HepG2 (cell line): ENCODE measurements around the gene CD34. TPM values are rescaled to one million over a fixed set of nuclear protein-coding genes. Genes with fewer than 3 reads are reported as not detected.

Experiments
- ATAC-seq: fragments of 200-7000 bp; cut with Tn5 transposase; 3 replicates; pipeline ENCODE4 v1.9.1; 2020; ENCODE audit warnings: mild to moderate bottlenecking, moderate library complexity
- BruUV-seq: library from RNA; stranded (reverse); fragments of 400-500 nt; replicated peaks from 2 replicates; lab custom pipeline; 2021; lab: Mats Ljungman, UMichigan
- CTCF ChIA-PET: fragments of 300-600 bp; formaldehyde crosslinking; extraction: SDS; loops from one replicate; lab custom pipeline; 2021; ENCODE audit warnings: low total read pairs, inconsistent platforms, low intra/inter-chr PET ratio; lab: Yijun Ruan, JAX
- POLR2A ChIA-PET: fragments of 350-600 bp; sonication (Branson Sonifier 250); formaldehyde crosslinking; loops from one replicate; lab custom pipeline; 2020; ENCODE audit warnings: antibody characterized with exemption, inconsistent platforms; lab: Yijun Ruan, JAX
- DNase-seq: peaks from one replicate; pipeline ENCODE4 v3.0.0-alpha.2; 2015; ENCODE audit warnings: low spot score
- FAIRE-seq: peaks from 3 replicates; lab custom pipeline; 2011; peaks lifted over from hg19 to GRCh38; lab: Jason Lieb, UNC
- H2AFZ ChIP-seq: one replicate; pipeline ENCODE4 v1.6.1; 2011; ENCODE audit warnings: low read length, inconsistent platforms
- H3K27ac ChIP-seq: fragments of 300-600 bp; 3 replicates; pipeline ENCODE4 v1.8.0; 2011; ENCODE audit warnings: mixed run types, mild to moderate bottlenecking, mixed read lengths, low read length, inconsistent platforms; ENCODE audit not compliant: insufficient read depth; ENCODE audit errors: extremely low read length
- H3K27me3 ChIP-seq, 2 experiments: fragments of 200-600 bp in 1 of 2; 2 replicates in 1 of 2; 3 replicates in 1 of 2; pipeline versions ENCODE4 v1.6.0 to v1.8.0; 2011; ENCODE audit warnings: low read length in 2 of 2, mild to moderate bottlenecking in 2 of 2, moderate library complexity in 2 of 2, inconsistent platforms in 1 of 2; ENCODE audit not compliant: insufficient read depth in 2 of 2, control insufficient read depth in 1 of 2
- H3K36me3 ChIP-seq, 2 experiments: fragments of 200-600 bp in 1 of 2; replicated peaks in 1 of 2; 2 replicates in 1 of 2; 3 replicates in 1 of 2; pipeline versions ENCODE4 v1.5.1 to v1.8.0; 2011; ENCODE audit warnings: low read length in 2 of 2, inconsistent platforms in 1 of 2; ENCODE audit not compliant: insufficient read depth in 2 of 2, control insufficient read depth in 1 of 2
- H3K4me1 ChIP-seq: 2 replicates; pipeline ENCODE4 v1.5.1; 2012; ENCODE audit warnings: low read length, inconsistent platforms; ENCODE audit not compliant: insufficient read depth
- H3K4me2 ChIP-seq: 2 replicates; pipeline ENCODE4 v1.6.0; 2011; ENCODE audit warnings: low read depth, low read length, inconsistent platforms
- H3K4me3 ChIP-seq, 3 experiments: fragments of 200-600 bp in 1 of 3; sonication (generic), shearing (Covaris generic) in 1 of 3; replicated peaks in 1 of 3; 2 replicates each; pipeline ENCODE4 v1.5.1; 2011 to 2016; ENCODE audit warnings: low read length in 3 of 3, inconsistent platforms in 2 of 3, low read depth in 2 of 3, mild to moderate bottlenecking in 2 of 3, control low read depth in 1 of 3, mixed read lengths in 1 of 3; ENCODE audit not compliant: insufficient read depth in 1 of 3
- H3K79me2 ChIP-seq: one replicate; pipeline ENCODE4 v1.6.1; 2011; ENCODE audit warnings: low read length, inconsistent platforms; ENCODE audit not compliant: insufficient read depth
- H3K9ac ChIP-seq: 2 replicates; pipeline ENCODE4 v1.6.0; 2011; ENCODE audit warnings: mild to moderate bottlenecking, low read depth, low read length, inconsistent platforms; ENCODE audit not compliant: insufficient read depth
- H3K9me3 ChIP-seq: 2 replicates; pipeline ENCODE4 v1.5.1; 2012; ENCODE audit warnings: mild to moderate bottlenecking, low read length
- H4K20me1 ChIP-seq: 2 replicates; pipeline ENCODE4 v1.6.0; 2011; ENCODE audit warnings: inconsistent platforms, mild to moderate bottlenecking, low read length, moderate library complexity; ENCODE audit not compliant: insufficient read depth
- HNRNPK ChIP-seq: fragments of 200-400 bp; formaldehyde crosslinking; IDR thresholded peaks from 2 replicates; pipeline ENCODE4 v1.6.1; 2018; ENCODE audit warnings: low read length, low read depth, moderate library complexity, mild to moderate bottlenecking; ENCODE audit not compliant: poor library complexity, severe bottlenecking
- PHB2 ChIP-seq: fragments of 450-650 bp; IDR thresholded peaks from 2 replicates; pipeline ENCODE4 v1.6.1; 2018; ENCODE audit not compliant: partially characterized antibody
- SP4 ChIP-seq: sonication (generic); formaldehyde crosslinking; IDR thresholded peaks from 2 replicates; pipeline ENCODE4 v1.8.1; 2023; ENCODE audit warnings: mild to moderate bottlenecking, missing genetic modification reagents
- WGBS: methylation state at CpG from one replicate; pipeline ENCODE4 v1.1.6; 2017; ENCODE audit warnings: low lambda C conversion rate; 5-methylcytosine and 5-hydroxymethylcytosine counted together
- in situ Hi-C: cut with HindIII; loops from 2 replicates; pipeline ENCODE4 v1.10.0; 2017; ENCODE audit warnings: low pct_unique_long_range_greater_than_20kb; ENCODE audit not compliant: extremely low pct_ligation_motif_present
- intact Hi-C: fragments of 100-400 bp; cut with micrococcal nuclease; formaldehyde crosslinking; loops from one replicate; pipeline ENCODE4 v1.10.0; 2022; ENCODE audit not compliant: unreplicated experiment
- polyA plus RNA-seq, 8 experiments: library from polyadenylated mRNA; depleted of rRNA in 3 of 8; stranded (reverse) in 7 of 8; unstranded in 1 of 8; fragments of >200 nt; fragmentation: Illumina TruSeq in 4 of 8; extraction: Trizol in 4 of 8; gene quantifications; 2 replicates each; pipeline versions ENCODE4 v1.2.1 to v1.2.3, GENCODE V29; 2011 to 2016; ENCODE audit warnings: low read depth in 4 of 8, missing spikeins in 1 of 8, mixed read lengths in 1 of 8; ENCODE audit not compliant: insufficient read depth in 1 of 8
- total RNA-seq, 5 experiments: library from RNA; depleted of rRNA; stranded (reverse); fragments of >200 nt; fragmentation: Illumina TruSeq; extraction: Trizol; gene quantifications; 2 replicates each; pipeline ENCODE4 v1.2.3, GENCODE V29; 2016; ENCODE audit warnings: low read depth in 1 of 5
- TF ChIP-seq, protein P1 (sequence below): sonication (generic); formaldehyde crosslinking; IDR thresholded peaks from 2 replicates; pipeline ENCODE4 v1.5.1; 2020; ENCODE audit warnings: mild to moderate bottlenecking, missing genetic modification reagents, borderline replicate concordance

Gene CD34
- total and polyA plus RNA-seq, 2 of the 13 experiments (the other 11 are each of a cell fraction or from before 2014, with no cell fraction given): not detected

DNA sequence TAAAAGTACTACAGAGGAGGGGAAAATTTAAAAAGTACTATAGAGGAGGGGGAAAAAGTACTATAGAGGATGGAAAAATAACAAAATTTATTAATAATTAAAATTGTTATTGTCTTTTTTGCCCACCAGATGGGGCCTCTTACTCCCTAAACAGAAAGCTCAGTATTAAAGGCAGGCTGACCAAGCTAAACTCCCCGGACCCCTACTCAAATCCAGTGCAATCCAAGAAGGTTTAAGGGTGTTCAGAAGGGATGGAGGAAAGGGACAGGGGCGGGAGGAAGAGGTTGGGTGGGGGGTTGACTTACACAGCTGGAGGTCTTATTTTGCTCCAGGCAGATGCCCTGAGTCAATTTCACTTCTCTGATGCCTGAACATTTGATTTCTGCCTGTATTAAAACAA lies 13.7 kb downstream of the CD34 start:
- in situ Hi-C loops (loop anchor here (5.0 kb wide), 1 partner anchor 65 kb away; no protein-coding TSS in a partner anchor), intact Hi-C loops (loop anchor here (2.0 kb wide), 1 partner anchor 66 kb away; no protein-coding TSS in a partner anchor)
- 0% methylated on average over 2 of the region's 2 CpGs for WGBS
- H3K9ac ChIP-seq: no peak overlapping the region
- no peak overlapping the region for H3K4me3 ChIP-seq
- no peaks in the 10 kb centered on the region for H3K79me2 ChIP-seq
- TF ChIP-seq HNRNPK: peak; percentile 36
- no peak for TF ChIP-seq PHB2
- TF ChIP-seq, protein P1, sequence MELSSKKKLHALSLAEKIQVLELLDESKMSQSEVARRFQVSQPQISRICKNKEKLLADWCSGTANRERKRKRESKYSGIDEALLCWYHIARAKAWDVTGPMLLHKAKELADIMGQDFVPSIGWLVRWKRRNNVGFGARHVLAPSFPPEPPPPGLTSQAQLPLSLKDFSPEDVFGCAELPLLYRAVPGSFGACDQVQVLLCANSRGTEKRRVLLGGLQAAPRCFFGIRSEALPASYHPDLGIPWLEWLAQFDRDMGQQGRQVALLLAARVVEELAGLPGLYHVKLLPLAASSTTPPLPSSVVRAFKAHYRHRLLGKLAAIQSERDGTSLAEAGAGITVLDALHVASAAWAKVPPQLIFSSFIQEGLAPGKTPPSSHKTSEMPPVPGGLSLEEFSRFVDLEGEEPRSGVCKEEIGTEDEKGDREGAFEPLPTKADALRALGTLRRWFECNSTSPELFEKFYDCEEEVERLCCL (CRISPR knock-in tag): no peak
- FAIRE-seq (no peak), ATAC-seq (no peak), DNase-seq (no peak)
- POLR2A ChIA-PET: no interaction called here
- no peaks in the 10 kb centered on the region for H4K20me1 ChIP-seq
- H3K27me3 ChIP-seq: no peaks in the 10 kb centered on the region
- no peaks in the 10 kb centered on the region for H3K36me3 ChIP-seq
- H3K4me2 ChIP-seq: no peak overlapping the region
- no peaks in the 10 kb centered on the region for H3K9me3 ChIP-seq
- CTCF ChIA-PET: interaction anchor here (1.8 kb wide), 1 partner anchor 66 kb away, joined by 7 read pairs; no protein-coding TSS in a partner anchor
- no peaks in the 10 kb centered on the region for H3K4me1 ChIP-seq
- BruUV-seq: no TSS peak
- H3K27ac ChIP-seq: no peak overlapping the region
- H2AFZ ChIP-seq: peak overlapping the region; percentile 1

DNA sequence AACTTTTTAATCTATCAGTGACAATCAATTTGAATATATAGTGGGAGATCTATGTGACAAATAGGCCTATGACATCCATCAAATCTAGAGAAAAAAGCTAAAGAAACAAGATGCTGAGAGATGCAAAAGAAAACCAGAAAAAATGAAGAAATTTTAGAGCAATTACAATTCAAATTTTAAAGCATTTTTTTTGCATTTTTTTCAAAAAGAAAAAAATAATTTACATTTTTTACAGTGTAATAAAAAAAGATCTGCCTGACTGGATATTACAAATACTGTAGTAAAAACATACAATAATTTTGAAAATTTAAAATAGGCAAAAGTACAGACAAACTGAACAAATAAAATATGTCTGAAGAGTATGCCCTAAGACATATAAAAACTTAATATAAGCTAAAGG lies 14.4 kb downstream of the CD34 start:
- H3K79me2 ChIP-seq: no peaks in the 10 kb centered on the region
- FAIRE-seq (no peak), DNase-seq (no peak), ATAC-seq (no peak)
- intact Hi-C loops (loop anchor here (2.0 kb wide), 1 partner anchor 66 kb away; no protein-coding TSS in a partner anchor), in situ Hi-C loops (loop anchor here (5.0 kb wide), 1 partner anchor 66 kb away; no protein-coding TSS in a partner anchor)
- no peaks in the 10 kb centered on the region for H3K4me1 ChIP-seq
- TF ChIP-seq SP4: no peak
- H3K9ac ChIP-seq: no peak overlapping the region
- H3K9me3 ChIP-seq: no peaks in the 10 kb centered on the region
- CTCF ChIA-PET: interaction anchor here (0.8 to 1.8 kb wide), 2 partner anchors 67 to 349 kb away, joined by 3 to 7 read pairs; no protein-coding TSS in a partner anchor
- no peak overlapping the region for H3K4me3 ChIP-seq
- H3K36me3 ChIP-seq: no peaks in the 10 kb centered on the region
- H3K4me2 ChIP-seq: no peak overlapping the region
- no peak overlapping the region for H3K27ac ChIP-seq
- POLR2A ChIA-PET: no interaction called here
- no peak overlapping the region for H2AFZ ChIP-seq
- H4K20me1 ChIP-seq: no peaks in the 10 kb centered on the region
- BruUV-seq: no TSS peak
- H3K27me3 ChIP-seq: peaks cover 0 to 2% of the 10 kb centered on the region in 2 experiments; a peak in 1 of 5 replicates
